ENCODE results near the gene AKAP1.

- no peak for TF ChIP-seq GATA2 (IDR thresholded peaks at IDR 0.05; ENCODE audit: low read depth, low read length)
- no peak for TF ChIP-seq GATA3 (IDR thresholded peaks at IDR 0.05; ENCODE audit: low read depth, low read length)
These were observed 7.1 kb downstream of the AKAP1 start for GRCh38 chr17:57092171-57092570.
